IMR-90 (cell line): Measurements from ENCODE around the gene A3GALT2. TPM values are rescaled to one million over a fixed set of nuclear protein-coding genes. Genes with fewer than 3 reads are reported as not detected.
"Not testable (repeated sequence)": the region's sequence is repeated elsewhere in the genome, so short reads cannot be mapped to it uniquely, and the experiment has no call there.

ENCODE experiments used
- ATAC-seq: fragments of 200-7000 bp; cut with Tn5 transposase; 2 replicates; pipeline ENCODE4 v1.9.1; 2020; ENCODE audit warnings: low read depth, mild to moderate bottlenecking, moderate library complexity
- BruUV-seq: library from RNA; stranded (reverse); fragments of 400-500 nt; replicated peaks from 2 replicates; lab custom pipeline; 2021; lab: Mats Ljungman, UMichigan
- CTCF ChIA-PET: fragments of 300-600 bp; formaldehyde crosslinking; extraction: SDS; loops from one replicate; lab custom pipeline; 2021; ENCODE audit warnings: antibody characterized with exemption; lab: Yijun Ruan, JAX
- POLR2A ChIA-PET: fragments of 300-600 bp; sonication (Branson Sonifier 250); formaldehyde crosslinking; loops from one replicate; lab custom pipeline; 2022; ENCODE audit warnings: antibody characterized with exemption; ENCODE audit not compliant: unreplicated experiment; lab: Charles Lee
- DNase-seq: peaks from one replicate; pipeline ENCODE4 v3.0.0; 2013
- H2AFZ ChIP-seq: replicated peaks from 2 replicates; pipeline ENCODE3; 2013; ENCODE audit warnings: low read length, mild to moderate bottlenecking; ENCODE audit not compliant: poor library complexity
- H2AK5ac ChIP-seq: 2 replicates; pipeline ENCODE4 v1.6.1; 2013; ENCODE audit warnings: low read depth, low read length, inconsistent platforms
- H2AK9ac ChIP-seq: replicated peaks from 2 replicates; pipeline ENCODE3; 2013; ENCODE audit warnings: mild to moderate bottlenecking, low read depth, low read length, moderate library complexity; ENCODE audit not compliant: poor library complexity
- H2BK120ac ChIP-seq: 2 replicates; pipeline ENCODE4 v1.6.1; 2013; ENCODE audit warnings: low read depth, low read length, inconsistent platforms
- H2BK15ac ChIP-seq: 3 replicates; pipeline ENCODE4 v1.6.1; 2013; ENCODE audit warnings: low read depth, low read length, inconsistent platforms
- H2BK20ac ChIP-seq: 2 replicates; pipeline ENCODE4 v1.6.1; 2013; ENCODE audit warnings: low read depth, mild to moderate bottlenecking, inconsistent platforms, low read length, moderate library complexity
- H2BK5ac ChIP-seq: 2 replicates; pipeline ENCODE4 v1.6.1; 2013; ENCODE audit warnings: mild to moderate bottlenecking, low read depth, low read length, inconsistent platforms; ENCODE audit not compliant: poor library complexity, severe bottlenecking
- H3K14ac ChIP-seq: replicated peaks from 2 replicates; pipeline ENCODE4 v1.6.1; 2013; ENCODE audit warnings: low read depth, low read length, inconsistent platforms
- H3K18ac ChIP-seq: 2 replicates; pipeline ENCODE4 v1.6.1; 2013; ENCODE audit warnings: low read depth, low read length, control low read depth
- H3K23ac ChIP-seq: 2 replicates; pipeline ENCODE4 v1.6.1; 2013; ENCODE audit warnings: low read depth, low read length, inconsistent platforms
- H3K27ac ChIP-seq: 2 replicates; pipeline ENCODE4 v1.5.1; 2013; ENCODE audit warnings: mild to moderate bottlenecking, control low read depth, low read length; ENCODE audit not compliant: insufficient read depth
- H3K27me3 ChIP-seq: 2 replicates; pipeline ENCODE4 v1.6.1; 2013; ENCODE audit warnings: low read length; ENCODE audit not compliant: control insufficient read depth, insufficient read depth
- H3K36me3 ChIP-seq: 2 replicates; pipeline ENCODE4 v1.6.1; 2013; ENCODE audit warnings: low read length, mixed read lengths; ENCODE audit not compliant: control insufficient read depth, insufficient read depth
- H3K4ac ChIP-seq: 2 replicates; pipeline ENCODE4 v1.6.1; 2013; ENCODE audit warnings: low read depth, low read length, inconsistent platforms
- H3K4me1 ChIP-seq: 2 replicates; pipeline ENCODE4 v1.6.1; 2013; ENCODE audit warnings: low read length, mixed read lengths; ENCODE audit not compliant: control insufficient read depth, insufficient read depth
- H3K4me2 ChIP-seq: 2 replicates; pipeline ENCODE4 v1.6.1; 2013; ENCODE audit warnings: low read depth, mild to moderate bottlenecking, control low read depth, low read length, moderate library complexity
- H3K4me3 ChIP-seq: 2 replicates; pipeline ENCODE4 v1.5.1; 2013; ENCODE audit warnings: low read depth, mild to moderate bottlenecking, control low read depth, low read length, moderate library complexity; ENCODE audit not compliant: insufficient read depth
- H3K56ac ChIP-seq: 2 replicates; pipeline ENCODE4 v1.6.1; 2013; ENCODE audit warnings: low read length, inconsistent platforms; ENCODE audit not compliant: insufficient read depth; ENCODE audit errors: extremely low read depth
- H3K79me1 ChIP-seq, 2 experiments: 2 replicates each; pipeline ENCODE4 v1.6.1; 2013; ENCODE audit warnings: low read length in 2 of 2, inconsistent platforms in 1 of 2, low read depth in 1 of 2
- H3K9ac ChIP-seq: 2 replicates; pipeline ENCODE4 v1.6.1; 2013; ENCODE audit warnings: low read depth, low read length, control low read depth
- H3K9me1 ChIP-seq: 2 replicates; pipeline ENCODE4 v1.6.1; 2013; ENCODE audit warnings: low read length, inconsistent platforms; ENCODE audit not compliant: insufficient read depth
- H3K9me3 ChIP-seq: 2 replicates; pipeline ENCODE4 v1.6.1; 2013; ENCODE audit warnings: low read length; ENCODE audit not compliant: control insufficient read depth, insufficient read depth
- H4K20me1 ChIP-seq: 2 replicates; pipeline ENCODE4 v1.6.1; 2013; ENCODE audit warnings: low read length, inconsistent platforms; ENCODE audit not compliant: insufficient read depth
- H4K5ac ChIP-seq: 2 replicates; pipeline ENCODE4 v1.6.1; 2013; ENCODE audit warnings: mild to moderate bottlenecking, low read depth, low read length, control low read depth
- H4K8ac ChIP-seq, 2 experiments: 2 replicates each; pipeline ENCODE4 v1.6.1; 2013; ENCODE audit warnings: low read depth in 2 of 2, low read length in 2 of 2, control low read depth in 1 of 2, inconsistent platforms in 1 of 2
- H4K91ac ChIP-seq: 2 replicates; pipeline ENCODE4 v1.6.1; 2013; ENCODE audit warnings: low read depth, low read length, inconsistent platforms; ENCODE audit not compliant: insufficient read depth
- WGBS, 2 experiments: methylation state at CpG; one replicate each; pipeline versions ENCODE4 v1.1.5 to v1.1.7; 2013; ENCODE audit warnings: missing lambda C conversion rate in 2 of 2; ENCODE audit not compliant: insufficient read length in 1 of 2; ENCODE audit errors: extremely low coverage in 2 of 2; 5-methylcytosine and 5-hydroxymethylcytosine counted together
- dilution Hi-C: fragments of 300-500 bp; cut with HindIII; formaldehyde crosslinking; loops from one replicate; pipeline ENCODE4 v1.14.3; 2018; ENCODE audit warnings: low sequenced_read_pairs; ENCODE audit not compliant: unreplicated experiment
- in situ Hi-C: fragments of 300-500 bp; cut with MboI; formaldehyde crosslinking; loops from 3 replicates; pipeline ENCODE4 v1.14.3; 2019; ENCODE audit warnings: low sequenced_read_pairs, inconsistent platforms, mixed read lengths
- intact Hi-C: fragments of 100-400 bp; cut with micrococcal nuclease; formaldehyde crosslinking; loops from 2 replicates; pipeline ENCODE4 v1.10.0; 2022
- polyA plus RNA-seq, 3 experiments: library from polyadenylated mRNA; depleted of rRNA; stranded (reverse); fragments of >200 nt; gene quantifications; 2 replicates each; pipeline ENCODE4 v1.2.3, GENCODE V29; 2012; ENCODE audit warnings: low replicate concordance in 1 of 3
- total RNA-seq: library from RNA; depleted of rRNA; stranded (reverse); fragments of >200 nt; gene quantifications from 2 replicates; pipeline ENCODE4 v1.2.3, GENCODE V29; 2012

Gene A3GALT2
- total and polyA plus RNA-seq, 2 of the 4 experiments (the other 2 are of a cell fraction) = not detected

GRCh38 chr1:33309351-33309750, 11.5 kb downstream of the A3GALT2 start:
- H3K18ac ChIP-seq, H2BK5ac ChIP-seq, H2AK5ac ChIP-seq, H3K36me3 ChIP-seq, H3K56ac ChIP-seq, CTCF ChIA-PET, intact Hi-C loops, DNase-seq, H3K14ac ChIP-seq, H2AK9ac ChIP-seq, H3K9me3 ChIP-seq, H3K4me1 ChIP-seq, H2AFZ ChIP-seq, H3K27ac ChIP-seq, H4K91ac ChIP-seq, H3K4me3 ChIP-seq, H2BK120ac ChIP-seq, H2BK20ac ChIP-seq, H3K23ac ChIP-seq, H3K79me1 ChIP-seq, H3K9ac ChIP-seq, H3K9me1 ChIP-seq, in situ Hi-C loops, H2BK15ac ChIP-seq, H4K5ac ChIP-seq, dilution Hi-C loops, BruUV-seq, H3K4ac ChIP-seq, POLR2A ChIA-PET, H4K8ac ChIP-seq, ATAC-seq, H3K27me3 ChIP-seq, H4K20me1 ChIP-seq, H3K4me2 ChIP-seq: not testable (repeated sequence)
- WGBS, 2 experiments = no CpG with 5 or more reads among the region's 32 CpGs
